ENCODE data around the gene MBNL2. TPM values are rescaled to one million over a fixed set of nuclear protein-coding genes. Genes with fewer than 3 reads are reported as not detected.
A peak's percentile ranks its signal among the peaks of the same experiment; 100 is the strongest.

Gene MBNL2
- total and polyA plus RNA-seq, 2 of the 4 experiments (the other 2 are of a cell fraction) = 26.9 to 103 TPM

DNA sequence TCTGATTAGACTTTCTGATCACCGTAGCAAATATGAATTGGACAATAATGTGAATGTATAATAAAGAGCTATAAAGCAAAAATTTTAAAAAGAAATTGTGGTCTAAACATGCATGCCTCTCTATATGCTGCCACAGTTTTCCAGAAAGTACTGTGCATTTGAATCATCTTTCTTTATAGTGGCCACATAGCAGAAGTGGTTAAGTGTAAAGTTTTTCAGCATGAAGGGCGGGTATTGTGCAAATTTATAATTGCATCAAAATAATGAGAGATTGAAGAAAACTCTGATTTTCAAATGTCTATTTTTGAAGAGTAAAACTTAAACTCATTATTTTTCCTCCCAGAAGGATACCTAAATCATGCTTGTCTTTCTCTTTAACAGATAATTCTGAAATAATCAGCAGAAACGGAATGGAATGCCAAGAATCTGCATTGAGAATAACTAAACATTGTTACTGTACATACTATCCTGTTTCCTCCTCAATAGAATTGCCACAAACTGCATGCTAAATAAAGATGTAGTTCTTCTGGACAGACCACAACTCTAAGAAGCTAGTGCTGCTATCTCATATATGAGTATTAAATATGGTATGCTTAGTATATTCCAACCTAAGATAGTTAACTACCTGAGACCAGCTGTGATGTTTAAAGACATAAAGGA is 168.9 kb downstream of the MBNL2 start:
- in situ Hi-C loops (cut with MboI; ENCODE audit: low sequenced_read_pairs) (no loop called here), dilution Hi-C loops (cut with HindIII; ENCODE audit: low sequenced_read_pairs, unreplicated experiment) (no loop called here), intact Hi-C loops (cut with micrococcal nuclease) (loop anchor here (10.0 kb wide), 1 partner anchor 414 kb away; no protein-coding TSS in a partner anchor)
- H4K91ac ChIP-seq (ENCODE audit: insufficient read depth, low read depth, low read length) = no peak overlapping the region
- no peak overlapping the region for H2BK120ac ChIP-seq (ENCODE audit: low read depth, low read length)
- peaks cover 4% of the 10 kb centered on the region for H3K4me1 ChIP-seq (ENCODE audit: control insufficient read depth, insufficient read depth, low read length)
- DNase-seq (peak; percentile 50), ATAC-seq (ENCODE audit: low read depth) (peak; percentile 66)
- CTCF ChIA-PET = no interaction called here
- no peak overlapping the region for H4K8ac ChIP-seq (ENCODE audit: low read depth in 2 of 2, low read length in 2 of 2)
- no peak overlapping the region for H3K4me2 ChIP-seq (ENCODE audit: low read depth, low read length)
- POLR2A ChIA-PET (ENCODE audit: unreplicated experiment) = no interaction called here
- no peaks in the 10 kb centered on the region for H3K27me3 ChIP-seq (ENCODE audit: control insufficient read depth, insufficient read depth, low read length)
- no CpG with 5 or more reads among the region's 3 CpGs for WGBS, 2 experiments (ENCODE audit: extremely low coverage in 2 of 2, insufficient read length in 1 of 2)
- H2BK5ac ChIP-seq (ENCODE audit: low read depth, low read length, poor library complexity, severe bottlenecking) = peak overlapping the region; percentile 61
- H2AFZ ChIP-seq (replicated peaks; ENCODE audit: low read length, poor library complexity) = no peak overlapping the region
- H4K20me1 ChIP-seq (ENCODE audit: insufficient read depth, low read length) = peaks cover 5% of the 10 kb centered on the region; the same call in 1 of the 2 replicates
- no peak overlapping the region for H3K14ac ChIP-seq (replicated peaks; ENCODE audit: low read depth, low read length)
- no peak overlapping the region for H2BK15ac ChIP-seq (ENCODE audit: low read depth, low read length)
- no peak overlapping the region for H3K4ac ChIP-seq (ENCODE audit: low read depth, low read length)
- no peak overlapping the region for H4K5ac ChIP-seq (ENCODE audit: low read depth, low read length)
- H2AK9ac ChIP-seq (replicated peaks; ENCODE audit: low read depth, low read length, poor library complexity) = no peak overlapping the region
- BruUV-seq (replicated peaks) = no TSS peak
- peaks cover 18% of the 10 kb centered on the region for H3K36me3 ChIP-seq (ENCODE audit: control insufficient read depth, insufficient read depth, low read length)
- H3K4me3 ChIP-seq (ENCODE audit: insufficient read depth, low read depth, low read length) = no peak overlapping the region
- H2BK20ac ChIP-seq (ENCODE audit: low read depth, low read length) = no peak overlapping the region
- H3K9me3 ChIP-seq (ENCODE audit: control insufficient read depth, insufficient read depth, low read length) = no peaks in the 10 kb centered on the region
- no peak for TF ChIP-seq MAFK (IDR thresholded peaks at IDR 0.05; ENCODE audit: low read depth, low read length)
- no peak for TF ChIP-seq SMC3 (IDR thresholded peaks at IDR 0.05; ENCODE audit: low read depth, low read length)
- TF ChIP-seq NFE2L2 (IDR thresholded peaks at IDR 0.05; ENCODE audit: low read depth, low read length) = no peak
- no peak for TF ChIP-seq MAZ (IDR thresholded peaks at IDR 0.05; ENCODE audit: borderline replicate concordance, low read depth, low read length)
- no peak for TF ChIP-seq CEBPB (IDR thresholded peaks at IDR 0.05; ENCODE audit: low read depth, low read length)
- TF ChIP-seq, protein P1, sequence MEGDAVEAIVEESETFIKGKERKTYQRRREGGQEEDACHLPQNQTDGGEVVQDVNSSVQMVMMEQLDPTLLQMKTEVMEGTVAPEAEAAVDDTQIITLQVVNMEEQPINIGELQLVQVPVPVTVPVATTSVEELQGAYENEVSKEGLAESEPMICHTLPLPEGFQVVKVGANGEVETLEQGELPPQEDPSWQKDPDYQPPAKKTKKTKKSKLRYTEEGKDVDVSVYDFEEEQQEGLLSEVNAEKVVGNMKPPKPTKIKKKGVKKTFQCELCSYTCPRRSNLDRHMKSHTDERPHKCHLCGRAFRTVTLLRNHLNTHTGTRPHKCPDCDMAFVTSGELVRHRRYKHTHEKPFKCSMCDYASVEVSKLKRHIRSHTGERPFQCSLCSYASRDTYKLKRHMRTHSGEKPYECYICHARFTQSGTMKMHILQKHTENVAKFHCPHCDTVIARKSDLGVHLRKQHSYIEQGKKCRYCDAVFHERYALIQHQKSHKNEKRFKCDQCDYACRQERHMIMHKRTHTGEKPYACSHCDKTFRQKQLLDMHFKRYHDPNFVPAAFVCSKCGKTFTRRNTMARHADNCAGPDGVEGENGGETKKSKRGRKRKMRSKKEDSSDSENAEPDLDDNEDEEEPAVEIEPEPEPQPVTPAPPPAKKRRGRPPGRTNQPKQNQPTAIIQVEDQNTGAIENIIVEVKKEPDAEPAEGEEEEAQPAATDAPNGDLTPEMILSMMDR (conservative IDR thresholded peaks at IDR 0.05; ENCODE audit: low read depth, low read length) = no peak
- TF ChIP-seq FOS (IDR thresholded peaks at IDR 0.05; ENCODE audit: low read depth, low read length) = no peak
- TF ChIP-seq RCOR1 (IDR thresholded peaks at IDR 0.05; ENCODE audit: insufficient replicate concordance, low read length) = no peak
- no peak for TF ChIP-seq RAD21 (IDR thresholded peaks at IDR 0.05; ENCODE audit: low read length)
- TF ChIP-seq POLR2A (IDR thresholded peaks at IDR 0.05; ENCODE audit: low read depth, low read length) = no peak
- no peak overlapping the region for H3K18ac ChIP-seq (ENCODE audit: low read depth, low read length)
- H3K9me1 ChIP-seq (ENCODE audit: insufficient read depth, low read length) = peaks cover 12% of the 10 kb centered on the region; the same call in 1 of the 2 replicates
- H3K23ac ChIP-seq (ENCODE audit: low read depth, low read length) = no peak overlapping the region
- H3K27ac ChIP-seq (ENCODE audit: insufficient read depth, low read length) = no peak overlapping the region
- peaks cover 23 to 37% of the 10 kb centered on the region in 2 experiments; a peak in 3 of 4 replicates for H3K79me1 ChIP-seq (ENCODE audit: low read depth in 1 of 2, low read length in 2 of 2)
- no peak overlapping the region for H3K9ac ChIP-seq (ENCODE audit: low read depth, low read length)
- no peak overlapping the region; the same call in 1 of the 2 replicates for H3K56ac ChIP-seq (ENCODE audit: extremely low read depth, insufficient read depth, low read length)
- H2AK5ac ChIP-seq (ENCODE audit: low read depth, low read length) = no peak overlapping the region

Data from IMR-90 (cell line).